AG09309 (cell line): ENCODE results near the gene HADHA.

Experiments used
- DNase-seq: peaks from one replicate; pipeline ENCODE4 v3.0.0-alpha.2; 2010; ENCODE audit warnings: low read depth
- H3K4me3 ChIP-seq: 2 replicates; pipeline ENCODE4 v1.5.1; 2011; ENCODE audit warnings: mild to moderate bottlenecking, low read depth, low read length, moderate library complexity; ENCODE audit not compliant: control insufficient read depth
- TF ChIP-seq, protein P1 (sequence below): IDR thresholded peaks from 2 replicates; pipeline ENCODE4 v1.5.1; 2011; ENCODE audit warnings: mild to moderate bottlenecking, low read depth, low read length, inconsistent platforms; ENCODE audit not compliant: insufficient read depth, control insufficient read depth; ENCODE audit errors: missing control alignments

HADHA gene

DNA sequence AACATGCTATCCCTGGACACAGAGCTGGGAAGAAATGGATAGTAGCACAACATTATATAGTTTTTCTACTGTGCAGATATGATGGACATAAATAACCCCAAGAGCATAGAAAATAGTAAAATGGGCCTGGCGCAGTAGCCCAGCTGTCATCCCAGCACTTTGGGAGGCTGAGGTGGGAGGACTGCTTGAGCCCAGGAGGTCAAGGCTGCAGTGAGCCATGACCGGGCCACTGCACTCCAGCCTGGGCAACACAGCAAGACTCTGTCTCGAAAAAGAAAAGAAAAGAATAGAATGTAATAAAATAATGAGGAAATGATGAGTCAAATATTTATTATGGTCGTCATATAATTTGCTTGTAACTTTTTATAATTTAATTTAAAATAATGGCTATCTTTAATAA is 79.0 kb downstream of the HADHA start:
- no peak overlapping the region for H3K4me3 ChIP-seq
- TF ChIP-seq, protein P1, sequence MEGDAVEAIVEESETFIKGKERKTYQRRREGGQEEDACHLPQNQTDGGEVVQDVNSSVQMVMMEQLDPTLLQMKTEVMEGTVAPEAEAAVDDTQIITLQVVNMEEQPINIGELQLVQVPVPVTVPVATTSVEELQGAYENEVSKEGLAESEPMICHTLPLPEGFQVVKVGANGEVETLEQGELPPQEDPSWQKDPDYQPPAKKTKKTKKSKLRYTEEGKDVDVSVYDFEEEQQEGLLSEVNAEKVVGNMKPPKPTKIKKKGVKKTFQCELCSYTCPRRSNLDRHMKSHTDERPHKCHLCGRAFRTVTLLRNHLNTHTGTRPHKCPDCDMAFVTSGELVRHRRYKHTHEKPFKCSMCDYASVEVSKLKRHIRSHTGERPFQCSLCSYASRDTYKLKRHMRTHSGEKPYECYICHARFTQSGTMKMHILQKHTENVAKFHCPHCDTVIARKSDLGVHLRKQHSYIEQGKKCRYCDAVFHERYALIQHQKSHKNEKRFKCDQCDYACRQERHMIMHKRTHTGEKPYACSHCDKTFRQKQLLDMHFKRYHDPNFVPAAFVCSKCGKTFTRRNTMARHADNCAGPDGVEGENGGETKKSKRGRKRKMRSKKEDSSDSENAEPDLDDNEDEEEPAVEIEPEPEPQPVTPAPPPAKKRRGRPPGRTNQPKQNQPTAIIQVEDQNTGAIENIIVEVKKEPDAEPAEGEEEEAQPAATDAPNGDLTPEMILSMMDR: no peak
- no peak for DNase-seq

DNA sequence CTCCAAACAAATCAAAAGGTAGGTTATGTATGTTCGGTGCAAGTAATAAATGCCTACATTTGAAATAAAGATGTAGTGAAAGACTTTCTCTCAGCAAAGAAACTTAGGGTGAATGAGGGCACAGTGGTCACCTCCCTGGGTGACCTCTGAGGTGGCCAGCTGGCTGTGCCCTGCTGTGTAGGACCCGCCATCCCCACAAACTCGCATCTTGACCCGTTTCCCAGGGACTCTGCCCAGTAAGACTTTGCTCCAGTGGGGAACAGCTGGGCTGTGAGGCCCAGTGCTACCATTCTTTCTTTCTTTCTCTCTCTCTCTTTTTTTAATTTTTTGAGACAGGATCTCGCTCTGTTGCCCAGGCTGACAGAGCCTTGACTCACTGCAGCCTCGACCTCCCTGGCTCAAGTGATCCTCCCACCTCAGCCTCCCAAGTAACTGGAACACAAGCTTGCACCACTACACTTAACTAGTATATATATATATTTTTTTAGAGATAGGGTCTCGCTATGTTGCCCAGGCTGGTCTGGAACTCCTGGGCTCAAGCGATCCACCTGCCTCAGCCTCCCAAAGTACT is 79.7 kb downstream of the HADHA start:
- TF ChIP-seq, protein P1: no peak
- no peak overlapping the region for H3K4me3 ChIP-seq
- no peak for DNase-seq

DNA sequence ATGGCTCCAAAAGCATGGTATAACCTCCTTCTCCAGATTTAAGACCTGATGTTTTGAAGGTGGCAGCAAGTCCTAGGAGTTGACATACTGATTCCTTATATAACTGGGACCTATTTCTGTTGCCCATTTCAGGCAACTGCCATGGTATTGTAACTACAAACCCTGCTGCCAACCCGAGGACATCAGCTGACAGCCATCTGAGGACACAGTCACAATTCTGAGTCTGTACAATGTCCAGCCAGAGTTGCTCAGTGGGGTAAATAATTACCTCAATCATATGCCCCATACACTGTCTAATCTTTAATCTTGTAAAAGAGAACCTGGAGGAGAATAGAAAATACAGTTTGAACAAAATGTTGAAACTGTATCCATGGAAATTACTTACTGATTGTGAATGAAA is 80.2 kb downstream of the HADHA start:
- no peak overlapping the region for H3K4me3 ChIP-seq
- TF ChIP-seq, protein P1: no peak
- no peak for DNase-seq

DNA sequence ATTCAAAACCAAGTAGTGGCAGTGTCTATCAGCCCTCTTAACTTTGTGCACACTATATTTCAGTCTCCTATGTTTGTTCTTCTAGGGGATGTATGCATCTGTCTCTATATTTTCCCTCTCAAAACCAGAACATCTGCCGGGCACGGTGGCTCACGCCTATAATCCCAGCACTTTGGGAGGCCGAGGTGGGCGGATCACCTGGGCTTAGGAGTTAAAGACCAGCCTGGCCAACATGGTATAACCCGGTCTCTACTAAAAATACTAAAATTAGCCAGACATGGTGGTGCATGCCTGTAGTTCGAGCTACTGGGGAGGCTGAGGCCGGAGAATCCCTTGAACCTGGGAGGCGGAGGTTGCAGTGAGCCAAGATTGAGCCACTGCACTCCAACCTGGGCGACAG is 81.5 kb downstream of the HADHA start:
- no peak overlapping the region for H3K4me3 ChIP-seq
- DNase-seq: no peak
- TF ChIP-seq, protein P1: no peak

DNA sequence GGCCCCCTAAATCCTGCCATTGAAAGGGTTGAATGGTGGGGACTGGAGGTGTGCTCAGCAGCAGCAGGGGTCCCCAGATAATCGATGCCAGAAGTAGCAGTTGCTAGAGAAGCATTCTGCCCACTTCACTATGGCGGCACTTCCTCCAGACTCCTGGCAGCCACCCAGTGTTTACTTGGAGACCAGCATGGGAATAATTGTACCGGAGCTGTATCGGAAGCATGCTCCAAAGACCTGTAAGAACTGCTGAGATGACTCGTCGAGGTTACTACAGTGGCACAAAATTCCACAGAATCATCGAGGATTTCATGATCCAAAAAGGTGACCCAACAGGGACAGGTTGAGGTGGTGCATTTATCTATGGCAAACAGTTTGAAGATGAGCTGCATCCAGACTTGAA is 82.5 kb downstream of the HADHA start:
- no peak overlapping the region for H3K4me3 ChIP-seq
- no peak for DNase-seq
- TF ChIP-seq, protein P1: no peak

DNA sequence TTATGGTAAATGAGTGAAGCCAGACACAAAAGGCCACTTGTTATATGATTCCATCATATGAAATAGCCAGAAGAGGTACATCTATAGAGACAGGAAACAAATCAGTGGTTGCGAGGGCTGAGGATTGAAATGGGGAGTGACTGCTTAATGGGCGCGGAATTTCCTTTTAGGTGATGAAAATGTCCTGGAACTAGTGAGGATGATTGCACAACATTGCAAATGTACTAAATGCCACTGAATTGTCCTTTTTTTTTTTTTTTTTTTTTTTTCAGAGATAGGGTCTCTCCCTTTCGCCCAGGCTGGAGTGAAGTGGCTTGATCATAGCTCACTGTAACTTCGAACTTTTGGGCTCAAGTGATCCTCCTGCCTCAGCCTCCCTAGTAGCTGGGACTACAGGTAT is 86.9 kb downstream of the HADHA start:
- H3K4me3 ChIP-seq: no peak overlapping the region
- TF ChIP-seq, protein P1: no peak
- no peak for DNase-seq

DNA sequence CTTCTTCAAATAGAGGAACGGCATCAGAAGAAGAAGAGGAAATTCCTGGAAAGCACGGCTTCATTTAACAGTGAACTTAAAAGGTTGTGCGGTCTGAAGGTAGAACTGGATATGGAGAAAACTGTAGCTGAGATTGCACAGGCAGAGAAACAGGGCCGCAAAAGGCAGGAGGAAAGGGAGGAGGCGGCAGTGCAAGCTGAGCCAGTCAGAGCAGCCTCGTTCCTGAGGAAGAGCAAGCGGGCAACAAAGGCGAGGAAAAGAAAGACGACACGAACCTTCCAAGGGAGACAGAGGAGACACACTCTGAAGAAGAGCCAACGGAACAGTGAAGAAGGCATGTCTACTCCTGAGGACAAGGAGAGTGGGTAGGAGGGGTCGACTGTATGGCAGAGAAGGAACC is 94.2 kb downstream of the HADHA start:
- no peak for DNase-seq
- H3K4me3 ChIP-seq: no peak overlapping the region
- TF ChIP-seq, protein P1: no peak
